Activated naive CD4-positive, alpha-beta T cell treated with anti-CD3 and anti-CD28 coated beads, Interleukin-2, amount 10 ng/mL, durations not matched to agents 7 days and 5 days (primary cell): ENCODE results near the gene HMGXB4.

Source experiments
- CTCF ChIA-PET: fragments of 350-600 bp; sonication (Branson Sonifier 250); formaldehyde crosslinking; loops from one replicate; lab custom pipeline; 2021; ENCODE audit warnings: antibody characterized with exemption; lab: Charles Lee
- DNase-seq: peaks from one replicate; pipeline ENCODE4 v3.0.0-alpha.2; 2020
- H3K27ac Mint-ChIP-seq: one replicate; pipeline ENCODE4 v1.8.0; 2021; ENCODE audit warnings: mild to moderate bottlenecking, moderate library complexity, mixed read lengths
- H3K27me3 Mint-ChIP-seq: one replicate; pipeline ENCODE4 v1.8.0; 2021; ENCODE audit warnings: mild to moderate bottlenecking, mixed read lengths
- H3K36me3 Mint-ChIP-seq: one replicate; pipeline ENCODE4 v1.8.0; 2021; ENCODE audit warnings: mixed read lengths
- H3K4me1 Mint-ChIP-seq: one replicate; pipeline ENCODE4 v1.8.0; 2021; ENCODE audit warnings: mixed read lengths
- H3K4me3 Mint-ChIP-seq: one replicate; pipeline ENCODE4 v1.8.0; 2021; ENCODE audit warnings: mild to moderate bottlenecking, moderate library complexity, mixed read lengths
- H3K9me3 Mint-ChIP-seq: one replicate; pipeline ENCODE4 v1.8.0; 2021; ENCODE audit warnings: mixed read lengths

HMGXB4 gene

GRCh38 chr22:35257321-35258190 lies at the start of gene HMGXB4:
HMGXB4 (plus strand) TSS chr22:35257493; CDS start chr22:35262391, 4,898 bp downstream.
- H3K4me3 Mint-ChIP-seq, result peak within 1 kb of the TSS; percentile 93

GRCh38 chr22:35208003-35208402 lies 49.3 kb upstream of the HMGXB4 start:
- H3K4me3 Mint-ChIP-seq, result no peak overlapping the region
- CTCF ChIA-PET, result no interaction called here
- no peaks in the 10 kb centered on the region for H3K4me1 Mint-ChIP-seq
- no peak for DNase-seq
- H3K27me3 Mint-ChIP-seq, result peaks cover 3% of the 10 kb centered on the region
- H3K9me3 Mint-ChIP-seq, result no peaks in the 10 kb centered on the region
- no peak overlapping the region for H3K27ac Mint-ChIP-seq
- no peaks in the 10 kb centered on the region for H3K36me3 Mint-ChIP-seq

More at GRCh38 chr22:35257321-35258190, at the start of gene HMGXB4:
- peak; percentile 90 for DNase-seq
- CTCF ChIA-PET, result interaction anchor here (0.6 to 2.6 kb wide), 5 partner anchors 9 to 42 kb away, joined by 3 to 9 read pairs (median 4); partner anchors contain the start of gene TOM1
- Mint-ChIP-seq H3K9me3 (no peaks in the 10 kb centered on the region), H3K27ac (peak within 1 kb of the TSS; percentile 95), H3K4me1 (peaks cover 31% of the 10 kb centered on the region), H3K36me3 (peaks cover 23% of the 10 kb centered on the region), H3K27me3 (no peaks in the 10 kb centered on the region)

- H3K27me3 Mint-ChIP-seq, result peaks cover 3% of the 10 kb centered on the region
- CTCF ChIA-PET, result no interaction called here
- no peak overlapping the region for H3K4me3 Mint-ChIP-seq
- H3K9me3 Mint-ChIP-seq, result no peaks in the 10 kb centered on the region
- peaks cover 1% of the 10 kb centered on the region for H3K36me3 Mint-ChIP-seq
- H3K4me1 Mint-ChIP-seq, result no peaks in the 10 kb centered on the region
- H3K27ac Mint-ChIP-seq, result no peak overlapping the region
- DNase-seq, result no peak
Observed at GRCh38 chr22:35209203-35209602, 48.1 kb upstream of the HMGXB4 start.

GRCh38 chr22:35212009-35212408 lies 45.3 kb upstream of the HMGXB4 start:
- Mint-ChIP-seq H3K9me3 (no peaks in the 10 kb centered on the region), H3K4me3 (no peak overlapping the region), H3K4me1 (no peaks in the 10 kb centered on the region), H3K27me3 (peaks cover 3% of the 10 kb centered on the region), H3K36me3 (peaks cover 1% of the 10 kb centered on the region), H3K27ac (no peak overlapping the region)
- no peak for DNase-seq
- CTCF ChIA-PET, result no interaction called here

GRCh38 chr22:35212996-35213395 lies 44.3 kb upstream of the HMGXB4 start:
- Mint-ChIP-seq H3K9me3 (no peaks in the 10 kb centered on the region), H3K4me3 (no peak overlapping the region), H3K36me3 (peaks cover 1% of the 10 kb centered on the region), H3K27me3 (peaks cover 3% of the 10 kb centered on the region), H3K27ac (no peak overlapping the region), H3K4me1 (no peaks in the 10 kb centered on the region)
- DNase-seq, result no peak
- CTCF ChIA-PET, result no interaction called here

GRCh38 chr22:35214968-35215367 lies 42.3 kb upstream of the HMGXB4 start:
- Mint-ChIP-seq H3K9me3 (no peaks in the 10 kb centered on the region), H3K27ac (no peak overlapping the region), H3K4me3 (no peak overlapping the region), H3K27me3 (no peaks in the 10 kb centered on the region), H3K4me1 (no peaks in the 10 kb centered on the region), H3K36me3 (peaks cover 1% of the 10 kb centered on the region)
- no peak for DNase-seq
- CTCF ChIA-PET, result no interaction called here

- Mint-ChIP-seq H3K27me3 (no peaks in the 10 kb centered on the region), H3K27ac (no peak overlapping the region), H3K36me3 (peaks cover 1% of the 10 kb centered on the region), H3K4me1 (no peaks in the 10 kb centered on the region), H3K9me3 (no peaks in the 10 kb centered on the region), H3K4me3 (no peak overlapping the region)
- CTCF ChIA-PET, result no interaction called here
- DNase-seq, result no peak
Observed at GRCh38 chr22:35215993-35216392, 41.3 kb upstream of the HMGXB4 start.

- CTCF ChIA-PET, result no interaction called here
- Mint-ChIP-seq H3K4me3 (no peak overlapping the region), H3K27me3 (no peaks in the 10 kb centered on the region), H3K27ac (no peak overlapping the region), H3K4me1 (no peaks in the 10 kb centered on the region), H3K9me3 (no peaks in the 10 kb centered on the region), H3K36me3 (peaks cover 1% of the 10 kb centered on the region)
- no peak for DNase-seq
Observed at GRCh38 chr22:35217527-35217926, 39.8 kb upstream of the HMGXB4 start.

GRCh38 chr22:35218079-35218478 lies 39.2 kb upstream of the HMGXB4 start:
- Mint-ChIP-seq H3K27me3 (no peaks in the 10 kb centered on the region), H3K9me3 (no peaks in the 10 kb centered on the region), H3K4me1 (no peaks in the 10 kb centered on the region), H3K4me3 (no peak overlapping the region), H3K36me3 (peaks cover 1% of the 10 kb centered on the region), H3K27ac (no peak overlapping the region)
- no peak for DNase-seq
- CTCF ChIA-PET, result no interaction called here

GRCh38 chr22:35219012-35219411 lies 38.3 kb upstream of the HMGXB4 start:
- DNase-seq, result no peak
- no peak overlapping the region for H3K27ac Mint-ChIP-seq
- no peaks in the 10 kb centered on the region for H3K4me1 Mint-ChIP-seq
- H3K36me3 Mint-ChIP-seq, result no peaks in the 10 kb centered on the region
- CTCF ChIA-PET, result no interaction called here
- no peaks in the 10 kb centered on the region for H3K9me3 Mint-ChIP-seq
- no peak overlapping the region for H3K4me3 Mint-ChIP-seq
- no peaks in the 10 kb centered on the region for H3K27me3 Mint-ChIP-seq

- no peaks in the 10 kb centered on the region for H3K4me1 Mint-ChIP-seq
- H3K27me3 Mint-ChIP-seq, result no peaks in the 10 kb centered on the region
- no peaks in the 10 kb centered on the region for H3K36me3 Mint-ChIP-seq
- no peaks in the 10 kb centered on the region for H3K9me3 Mint-ChIP-seq
- CTCF ChIA-PET, result interaction anchor here (1.7 to 2.4 kb wide), 2 partner anchors 11 to 69 kb away, joined by 4 to 10 read pairs; no protein-coding TSS in a partner anchor
- H3K27ac Mint-ChIP-seq, result no peak overlapping the region
- no peak for DNase-seq
- H3K4me3 Mint-ChIP-seq, result no peak overlapping the region
Observed at GRCh38 chr22:35220221-35220620, 37.1 kb upstream of the HMGXB4 start.

- H3K27me3 Mint-ChIP-seq, result peaks cover 12% of the 10 kb centered on the region
- no peaks in the 10 kb centered on the region for H3K36me3 Mint-ChIP-seq
- no peak overlapping the region for H3K27ac Mint-ChIP-seq
- H3K4me3 Mint-ChIP-seq, result no peak overlapping the region
- no peak for DNase-seq
- no peaks in the 10 kb centered on the region for H3K4me1 Mint-ChIP-seq
- no peaks in the 10 kb centered on the region for H3K9me3 Mint-ChIP-seq
- CTCF ChIA-PET, result no interaction called here
Observed at GRCh38 chr22:35225010-35225409, 32.3 kb upstream of the HMGXB4 start.

- CTCF ChIA-PET, result no interaction called here
- no peak overlapping the region for H3K4me3 Mint-ChIP-seq
- DNase-seq, result no peak
- H3K36me3 Mint-ChIP-seq, result no peaks in the 10 kb centered on the region
- no peak overlapping the region for H3K27ac Mint-ChIP-seq
- peaks cover 23% of the 10 kb centered on the region for H3K27me3 Mint-ChIP-seq
- H3K9me3 Mint-ChIP-seq, result no peaks in the 10 kb centered on the region
- H3K4me1 Mint-ChIP-seq, result peaks cover 14% of the 10 kb centered on the region
Observed at GRCh38 chr22:35226958-35227647, 30.2 kb upstream of the HMGXB4 start.

- Mint-ChIP-seq H3K36me3 (no peaks in the 10 kb centered on the region), H3K27ac (no peak overlapping the region)
- CTCF ChIA-PET, result interaction anchor here (1.1 kb wide), 1 partner anchor 815 kb away, joined by 3 read pairs; no protein-coding TSS in a partner anchor
Observed at GRCh38 chr22:35229865-35230264, 27.4 kb upstream of the HMGXB4 start.

More at GRCh38 chr22:35229865-35230264, 27.4 kb upstream of the HMGXB4 start:
- H3K4me3 Mint-ChIP-seq, result no peak overlapping the region
- peaks cover 14% of the 10 kb centered on the region for H3K4me1 Mint-ChIP-seq
- H3K9me3 Mint-ChIP-seq, result no peaks in the 10 kb centered on the region
- H3K27me3 Mint-ChIP-seq, result peaks cover 30% of the 10 kb centered on the region
- DNase-seq, result no peak
